NCI-H2107 treated with DMSO at 0.1 percent for 48 hours (cell line): ENCODE results near the gene FADS6.

Experiments used
- DNase-seq: peaks from one replicate; lab custom pipeline; 2025; ENCODE audit not compliant: unreplicated experiment; lab: John Stamatoyannopoulos, UW

FADS6 gene

GRCh38 chr17:74892013-74892841 lies 1.2 kb downstream of the FADS6 start:
- DNase-seq, result peak; percentile 6

GRCh38 chr17:74890554-74890953 lies 2.9 kb downstream of the FADS6 start:
- DNase-seq, result no peak

GRCh38 chr17:74888469-74888868 lies 5.0 kb downstream of the FADS6 start:
- DNase-seq, result no peak

DNA sequence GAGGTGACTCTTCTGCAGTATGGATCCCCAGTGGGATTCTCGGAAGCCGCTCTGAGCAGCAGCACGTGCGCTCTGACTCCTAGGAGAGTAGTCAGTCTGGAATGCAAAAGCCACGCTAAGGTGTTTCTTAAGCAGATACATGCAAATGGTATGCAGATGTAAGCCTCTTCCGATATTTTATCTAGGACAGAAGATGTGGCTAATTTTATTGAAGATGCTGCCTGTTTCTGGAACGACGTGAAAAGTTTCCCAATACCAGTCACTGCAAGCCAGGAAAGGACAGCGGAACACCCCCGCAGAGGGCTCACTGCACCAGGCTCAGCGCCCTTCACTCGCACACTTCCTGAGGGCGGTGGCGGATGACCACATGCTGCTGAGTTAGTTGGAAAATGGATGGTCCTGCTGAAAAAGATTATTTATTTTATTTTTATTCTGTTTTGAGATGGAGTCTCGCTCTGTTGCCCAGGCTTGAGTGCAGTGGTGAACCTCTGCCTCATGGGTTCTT lies 10.1 kb downstream of the FADS6 start:
- DNase-seq, result no peak

- DNase-seq, result no peak
Measured at GRCh38 chr17:74882517-74883240, 10.8 kb downstream of the FADS6 start.

DNA sequence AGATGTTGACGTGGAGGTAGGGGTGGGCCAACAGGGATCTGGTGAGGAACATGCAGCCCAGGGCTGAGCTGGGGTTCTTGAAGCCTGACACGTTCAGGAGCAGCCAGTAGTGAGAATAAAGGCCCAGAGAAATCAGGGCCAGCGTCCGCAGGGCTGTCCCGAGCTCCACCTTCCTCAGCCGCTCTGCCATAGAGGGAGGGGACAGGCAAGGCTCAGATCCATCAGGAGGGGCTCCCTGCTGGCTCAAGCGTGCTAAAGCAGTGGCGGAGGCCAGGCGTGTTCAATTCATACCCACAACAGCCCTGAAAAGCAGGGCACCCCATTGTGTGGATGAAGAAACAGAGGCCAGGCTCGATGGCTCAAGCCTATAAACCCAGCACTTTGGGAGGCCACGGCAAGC lies 12.4 kb downstream of the FADS6 start:
- DNase-seq, result no peak

GRCh38 chr17:74879308-74879707 lies 14.1 kb downstream of the FADS6 start:
- DNase-seq, result no peak

DNA sequence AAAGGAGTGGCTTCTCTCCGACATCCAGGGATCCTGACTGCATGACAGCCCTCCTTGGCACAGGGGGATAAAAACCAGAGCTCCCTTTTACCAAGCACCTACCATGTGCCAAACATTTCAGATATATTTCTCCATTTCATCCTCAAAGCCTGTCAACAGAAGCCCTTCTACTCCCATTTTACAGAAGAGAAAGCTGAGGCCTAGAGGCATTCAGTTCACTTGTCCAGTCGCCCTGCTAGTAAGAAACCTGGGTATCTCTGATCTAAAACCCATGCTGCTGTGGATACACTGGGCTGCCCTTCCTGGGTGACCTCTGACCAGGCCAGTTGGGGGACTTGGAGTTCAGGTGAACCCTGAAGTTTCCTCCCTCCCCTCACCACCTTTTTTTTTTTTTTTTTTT lies 14.8 kb downstream of the FADS6 start:
- DNase-seq, result no peak

DNA sequence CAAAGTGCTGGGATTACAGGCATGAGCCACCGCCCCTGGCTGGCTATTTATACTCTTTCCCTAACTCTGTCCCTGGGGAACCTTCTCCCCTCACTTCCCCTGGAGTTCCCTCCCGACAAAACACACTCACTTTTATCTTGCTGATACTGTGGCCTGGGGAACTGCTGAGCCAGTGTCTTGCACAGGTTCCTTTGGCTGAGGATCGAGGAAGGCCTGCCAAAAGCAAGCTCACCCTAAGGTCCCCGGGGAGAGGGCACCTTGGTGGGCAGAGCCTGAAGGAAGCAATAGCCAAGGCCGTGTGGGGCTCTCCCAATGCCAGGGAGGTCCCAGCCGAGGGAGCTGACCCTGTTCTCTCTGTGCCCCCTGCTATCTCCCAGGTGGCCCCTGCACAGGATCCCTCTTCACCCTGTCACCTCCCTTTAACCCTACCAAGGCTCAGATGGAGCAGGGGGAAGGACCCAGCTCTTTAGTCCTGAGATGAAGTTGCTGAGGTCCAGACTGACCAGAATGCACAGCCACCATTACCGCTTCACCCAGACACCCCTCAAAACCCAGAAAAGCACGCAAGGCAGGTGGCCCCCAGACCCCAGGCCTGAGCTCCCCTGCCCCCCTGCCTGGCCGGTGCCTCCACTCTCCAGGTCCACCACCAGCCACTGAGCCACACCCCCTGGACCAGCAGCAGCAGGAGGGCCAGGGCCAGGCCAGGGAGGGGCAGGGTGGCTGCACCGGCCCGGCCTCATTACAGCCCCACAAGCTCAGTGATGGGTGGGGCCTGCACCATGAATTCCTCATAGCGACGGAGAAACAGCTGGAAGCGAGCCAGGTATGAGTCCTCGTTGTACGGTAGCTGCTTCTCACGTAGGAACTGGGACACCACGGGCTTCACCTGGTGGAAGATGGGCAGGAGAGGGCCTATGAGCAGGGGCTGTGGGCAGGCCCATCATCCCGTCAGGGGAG lies 15.6 kb downstream of the FADS6 start:
- no peak for DNase-seq

DNA sequence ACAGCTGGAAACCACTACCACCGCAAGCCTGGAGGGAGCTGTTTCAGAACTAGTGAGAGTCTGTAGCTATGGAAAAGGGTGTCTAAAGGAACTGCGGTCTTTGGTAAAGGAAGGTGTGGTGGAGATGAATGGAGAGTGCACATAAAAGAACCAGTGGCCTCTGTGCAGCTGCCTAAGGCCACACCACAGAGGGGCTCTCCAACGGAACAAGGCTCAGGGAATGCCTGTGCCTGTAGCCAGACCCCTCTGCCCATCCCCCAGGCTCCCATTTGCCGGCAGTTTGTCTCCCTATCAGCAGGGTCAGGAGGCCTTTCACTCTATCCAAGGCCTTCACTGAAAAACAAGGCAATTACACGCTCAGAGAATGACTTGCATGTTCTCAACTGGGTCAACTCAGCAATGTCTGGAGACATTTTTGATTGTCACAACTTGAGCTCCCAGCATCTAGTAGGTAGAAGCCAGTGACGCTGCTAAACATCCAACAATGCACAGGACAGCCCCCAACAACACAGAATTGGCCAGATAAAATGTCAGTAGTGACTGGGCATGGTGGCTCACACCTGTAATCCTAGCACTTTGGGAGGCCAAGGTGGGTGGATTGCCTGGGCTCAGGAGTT lies 17.3 kb downstream of the FADS6 start:
- no peak for DNase-seq

GRCh38 chr17:74875155-74875976 lies 18.1 kb downstream of the FADS6 start:
- DNase-seq, result no peak

GRCh38 chr17:74874615-74875037 lies 18.8 kb downstream of the FADS6 start:
- DNase-seq, result no peak

DNA sequence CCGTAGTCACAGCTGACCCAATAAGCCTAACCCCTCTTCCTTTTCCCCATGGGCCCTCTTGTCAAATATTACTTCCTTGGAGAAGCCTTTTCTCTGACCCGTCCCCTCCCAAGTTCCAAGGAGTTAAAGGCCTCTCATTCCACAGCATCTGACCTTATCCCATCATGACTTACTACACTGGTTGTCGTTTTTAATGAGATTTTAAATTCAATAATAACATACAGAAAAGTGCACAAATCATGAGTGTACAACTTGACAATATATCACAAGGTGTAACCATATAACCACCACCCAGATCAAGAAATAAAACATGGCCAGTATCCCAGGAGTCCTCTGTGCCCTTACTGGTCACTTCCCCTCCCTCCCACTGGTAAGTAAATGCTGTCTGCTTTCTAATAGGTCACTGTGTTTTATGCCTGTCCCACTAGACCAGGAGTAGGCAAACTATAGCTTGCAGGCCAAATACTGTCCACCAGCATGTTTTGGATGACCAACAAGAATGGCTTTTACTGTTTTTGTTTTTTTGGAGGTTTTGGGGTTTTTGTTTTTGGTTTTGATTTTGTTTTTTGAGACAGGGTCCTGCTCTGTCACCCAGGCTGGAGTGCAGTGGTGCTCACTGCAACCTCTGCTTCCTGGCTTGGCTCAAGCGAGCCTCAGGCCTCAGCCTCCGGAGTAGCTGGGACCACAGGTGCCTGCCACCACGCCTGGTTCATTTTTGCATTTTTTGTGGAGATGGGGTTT lies 19.4 kb downstream of the FADS6 start:
- no peak for DNase-seq

- peak; percentile 99 for DNase-seq
Measured at GRCh38 chr17:74873037-74873873, 20.2 kb downstream of the FADS6 start.

- DNase-seq, result no peak
Measured at GRCh38 chr17:74872313-74873036, 21.0 kb downstream of the FADS6 start, which contains the start of gene FDXR. TSS of gene FDXR (minus strand) at chr17:74872994. CDS start at chr17:74872944, 50 bp downstream.

DNA sequence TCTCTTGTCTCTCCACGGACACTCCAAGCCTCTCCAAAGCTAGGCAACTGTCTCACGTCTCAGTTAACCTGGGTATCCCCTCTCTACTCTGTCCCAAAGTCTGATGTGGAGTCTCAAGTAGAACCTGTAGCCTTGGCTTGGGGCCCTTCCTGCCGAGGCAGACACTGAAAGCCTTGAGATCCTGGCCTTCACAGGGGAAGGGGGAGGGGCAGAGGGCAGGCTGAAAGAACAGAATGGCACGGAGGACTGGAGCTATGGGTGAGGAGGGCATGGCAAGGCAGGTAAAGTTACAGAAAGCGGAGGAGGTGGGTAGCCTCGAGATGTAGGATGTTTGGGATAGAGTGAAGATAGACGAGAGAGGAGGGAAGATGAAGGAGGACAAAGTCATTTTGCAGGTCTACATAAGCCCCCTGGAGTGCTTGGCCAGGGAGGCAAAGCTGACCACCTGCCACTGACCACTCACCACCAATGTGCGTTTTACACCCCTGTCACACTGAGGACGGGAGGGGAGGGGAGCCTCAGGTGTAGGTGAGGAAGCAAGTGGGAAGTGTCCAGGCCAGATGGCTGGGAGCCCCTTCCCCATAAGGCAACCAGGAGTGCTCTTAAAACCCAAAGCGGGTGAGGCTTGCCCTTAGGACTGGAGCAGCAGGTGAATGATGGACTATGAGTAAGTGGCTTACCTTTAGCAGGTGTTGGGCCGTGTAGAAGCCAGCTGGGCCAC lies 21.9 kb downstream of the FADS6 start:
- no peak for DNase-seq

- no peak for DNase-seq
Measured at GRCh38 chr17:74870512-74870911, 22.9 kb downstream of the FADS6 start.
